GM19023 (cell line): ENCODE results near the gene ANKRD30B.
"Not testable (repeated sequence)": the region's sequence is repeated elsewhere in the genome, so short reads cannot be mapped to it uniquely, and the experiment has no call there.

Experiments used
- ATAC-seq: cut with Tn5 transposase; IDR thresholded peaks from one replicate; pipeline ENCODE4 v1.9.1; 2021; ENCODE audit warnings: mild to moderate bottlenecking, moderate library complexity; ENCODE audit not compliant: unreplicated experiment

The ANKRD30B gene, protein sequence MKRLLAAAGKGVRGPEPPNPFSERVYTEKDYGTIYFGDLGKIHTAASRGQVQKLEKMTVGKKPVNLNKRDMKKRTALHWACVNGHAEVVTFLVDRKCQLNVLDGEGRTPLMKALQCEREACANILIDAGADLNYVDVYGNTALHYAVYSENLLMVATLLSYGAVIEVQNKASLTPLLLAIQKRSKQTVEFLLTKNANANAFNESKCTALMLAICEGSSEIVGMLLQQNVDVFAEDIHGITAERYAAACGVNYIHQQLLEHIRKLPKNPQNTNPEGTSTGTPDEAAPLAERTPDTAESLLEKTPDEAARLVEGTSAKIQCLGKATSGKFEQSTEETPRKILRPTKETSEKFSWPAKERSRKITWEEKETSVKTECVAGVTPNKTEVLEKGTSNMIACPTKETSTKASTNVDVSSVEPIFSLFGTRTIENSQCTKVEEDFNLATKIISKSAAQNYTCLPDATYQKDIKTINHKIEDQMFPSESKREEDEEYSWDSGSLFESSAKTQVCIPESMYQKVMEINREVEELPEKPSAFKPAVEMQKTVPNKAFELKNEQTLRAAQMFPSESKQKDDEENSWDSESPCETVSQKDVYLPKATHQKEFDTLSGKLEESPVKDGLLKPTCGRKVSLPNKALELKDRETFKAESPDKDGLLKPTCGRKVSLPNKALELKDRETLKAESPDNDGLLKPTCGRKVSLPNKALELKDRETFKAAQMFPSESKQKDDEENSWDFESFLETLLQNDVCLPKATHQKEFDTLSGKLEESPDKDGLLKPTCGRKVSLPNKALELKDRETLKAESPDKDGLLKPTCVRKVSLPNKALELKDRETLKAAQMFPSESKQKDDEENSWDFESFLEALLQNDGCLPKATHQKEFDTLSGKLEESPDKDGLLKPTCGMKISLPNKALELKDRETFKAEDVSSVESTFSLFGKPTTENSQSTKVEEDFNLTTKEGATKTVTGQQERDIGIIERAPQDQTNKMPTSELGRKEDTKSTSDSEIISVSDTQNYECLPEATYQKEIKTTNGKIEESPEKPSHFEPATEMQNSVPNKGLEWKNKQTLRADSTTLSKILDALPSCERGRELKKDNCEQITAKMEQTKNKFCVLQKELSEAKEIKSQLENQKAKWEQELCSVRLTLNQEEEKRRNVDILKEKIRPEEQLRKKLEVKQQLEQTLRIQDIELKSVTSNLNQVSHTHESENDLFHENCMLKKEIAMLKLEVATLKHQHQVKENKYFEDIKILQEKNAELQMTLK (N-terminal part only)

DNA sequence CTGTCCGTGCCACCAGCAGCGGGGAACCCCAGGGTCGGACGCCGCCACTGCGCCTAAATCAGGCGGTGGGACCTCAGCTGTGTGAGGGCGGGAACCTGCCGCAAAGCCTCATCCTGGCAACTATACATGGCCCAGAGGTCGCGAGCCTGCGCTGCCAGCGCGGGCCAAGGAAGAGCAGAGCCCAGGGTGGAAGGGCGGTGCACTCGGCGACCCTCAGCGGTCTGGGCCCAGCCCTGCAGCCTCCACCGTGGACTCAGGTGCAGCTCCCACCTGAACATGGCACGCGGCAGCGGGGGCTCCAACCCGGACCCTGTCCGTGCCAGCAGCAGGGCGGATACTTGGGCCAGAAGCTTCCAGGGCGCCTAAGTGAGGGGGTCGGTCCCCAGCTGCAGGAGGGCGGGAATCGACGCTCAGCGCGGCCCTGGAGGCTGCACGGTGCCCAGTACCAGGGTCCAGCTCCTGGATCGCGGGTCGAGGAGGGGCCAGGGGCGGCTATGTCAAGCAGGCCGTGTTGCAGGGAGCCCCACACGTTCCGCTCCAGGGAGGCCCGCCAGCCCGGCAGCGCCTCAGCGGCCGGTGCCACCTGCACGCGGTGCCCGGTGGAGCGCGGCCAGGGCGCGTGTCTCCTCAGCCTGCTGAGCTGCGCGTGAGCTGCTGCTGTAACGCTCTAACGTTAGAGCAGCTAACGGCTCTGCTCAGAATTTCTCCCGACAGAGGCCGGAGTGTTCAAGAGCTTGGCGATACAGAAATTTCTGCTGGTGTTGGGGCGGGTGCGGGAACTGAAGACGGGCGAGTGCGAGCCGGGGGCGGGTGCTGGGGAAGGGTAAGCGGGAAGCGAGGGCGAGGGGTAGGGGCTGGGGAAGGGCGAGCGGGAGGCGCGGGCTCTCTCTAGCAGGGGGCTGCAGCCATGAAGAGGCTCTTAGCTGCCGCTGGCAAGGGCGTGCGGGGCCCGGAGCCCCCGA lies at the start of gene ANKRD30B:
TSS of gene ANKRD30B (plus strand) at position 660 of the 962 bp plus-strand sequence. CDS start at position 908, 248 bp downstream.
- no peak for ATAC-seq

DNA sequence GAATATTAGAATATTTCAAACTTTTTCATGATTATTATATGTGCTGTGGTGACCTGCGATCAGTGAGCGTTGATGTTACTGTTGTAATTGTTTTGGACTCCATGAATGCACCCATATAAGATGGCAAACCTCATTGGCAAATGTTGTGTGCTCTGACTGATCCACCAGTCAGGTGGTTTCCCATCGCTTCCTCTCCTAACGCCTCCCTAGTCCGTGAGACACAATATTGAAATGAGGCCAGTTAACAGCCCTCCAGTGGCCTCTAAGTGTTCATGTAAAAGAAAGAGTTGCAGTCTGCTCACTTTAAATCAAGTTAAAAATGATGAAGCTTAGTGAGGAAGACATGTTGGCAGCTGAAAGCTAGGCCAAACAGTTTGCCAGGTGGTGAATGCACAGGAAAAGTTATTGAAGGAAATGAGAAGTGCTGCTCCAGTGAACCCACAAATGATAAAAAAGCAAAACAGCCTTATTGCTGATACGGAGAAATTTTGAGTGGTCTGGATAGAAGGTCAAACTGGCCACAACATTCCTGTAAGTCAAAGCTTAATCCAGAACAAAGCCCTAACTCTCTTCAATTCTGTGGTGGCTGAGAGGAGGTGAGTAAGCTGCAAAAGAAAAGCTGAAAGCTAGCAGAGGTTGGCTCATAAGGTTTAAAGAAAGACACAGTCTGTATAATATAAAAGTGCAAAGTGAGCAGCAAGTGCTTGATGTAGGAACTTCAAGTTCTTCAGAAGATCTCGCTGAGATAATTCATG lies 46.5 kb upstream of the ANKRD30B start:
- ATAC-seq, result not testable (repeated sequence)

DNA sequence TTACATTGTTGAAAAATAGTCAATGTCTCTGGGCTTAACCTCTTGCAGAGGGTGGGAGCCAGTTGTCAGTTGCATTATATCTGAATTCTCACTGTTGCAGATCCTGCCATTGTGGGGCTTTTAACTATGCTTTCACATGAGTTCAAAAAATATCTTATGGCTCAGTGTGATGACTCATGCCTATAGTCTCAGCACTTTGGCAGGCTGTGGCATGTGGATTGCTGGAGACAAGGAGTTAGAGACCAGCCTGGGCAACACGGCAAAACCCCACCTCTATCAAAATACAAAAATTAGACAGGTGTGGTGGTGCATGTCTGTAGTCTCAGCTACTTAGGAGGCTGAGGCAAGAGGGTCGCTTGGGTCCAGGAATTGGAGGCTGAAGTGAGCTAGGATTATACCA lies 38.2 kb upstream of the ANKRD30B start:
- not testable (repeated sequence) for ATAC-seq

DNA sequence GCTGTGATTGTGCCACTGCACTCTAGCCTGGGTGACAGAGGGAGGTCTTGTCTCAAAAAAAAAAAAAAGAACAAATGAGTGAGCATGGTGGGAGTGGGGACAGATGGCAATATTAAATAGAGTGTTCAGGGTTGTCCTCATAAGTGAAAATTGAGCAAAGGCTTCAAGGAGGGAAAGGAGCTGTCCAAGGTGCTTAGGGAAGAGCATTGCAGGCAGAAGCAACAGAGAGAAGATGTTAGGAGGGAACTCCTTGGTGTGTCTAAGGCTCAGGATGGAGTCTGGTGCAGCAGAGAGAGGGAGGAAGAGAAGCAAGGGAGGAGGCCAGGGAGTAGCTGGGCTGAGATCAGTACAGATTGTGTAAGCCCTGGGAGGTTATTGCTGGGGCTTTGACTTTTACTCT lies 26.4 kb upstream of the ANKRD30B start:
- not testable (repeated sequence) for ATAC-seq

DNA sequence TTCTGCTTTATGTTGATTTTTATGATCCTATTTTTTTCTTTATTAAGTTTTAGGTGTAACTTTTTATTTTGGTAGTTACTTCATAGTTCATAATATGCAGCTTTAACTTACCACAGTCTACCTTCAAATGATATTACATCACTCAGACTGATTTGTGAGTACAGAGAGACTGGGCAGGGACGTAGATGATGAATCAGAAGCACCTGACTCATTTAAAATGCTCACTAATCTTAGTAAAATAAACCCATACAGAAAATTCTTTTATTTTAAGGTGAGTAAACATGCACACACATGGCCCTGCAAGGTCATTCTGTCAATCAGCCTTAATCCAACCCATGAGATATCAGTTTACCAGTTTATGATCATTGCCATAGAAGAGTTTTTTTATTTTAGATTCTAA lies 8.9 kb upstream of the ANKRD30B start:
- ATAC-seq, result not testable (repeated sequence)

DNA sequence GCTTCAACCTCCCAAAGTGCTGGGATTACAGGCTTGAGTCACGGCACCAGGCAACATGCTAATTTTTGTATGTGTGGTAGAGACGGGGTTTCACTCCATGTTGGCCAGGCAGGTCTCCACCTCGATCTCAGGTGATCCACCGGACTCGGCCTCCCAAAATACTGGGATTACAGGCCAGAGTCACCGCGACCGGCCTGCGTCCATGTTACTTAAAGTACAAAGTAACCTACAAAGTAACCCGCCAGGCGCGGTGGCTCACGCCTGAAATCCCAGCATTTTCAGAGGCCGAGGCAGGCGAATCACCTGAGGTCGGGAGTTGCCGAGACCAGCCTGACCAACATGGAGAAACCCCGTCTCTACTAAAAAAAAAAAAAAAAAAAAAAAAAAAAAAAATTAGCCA lies 1.1 kb upstream of the ANKRD30B start:
- ATAC-seq, result no peak

DNA sequence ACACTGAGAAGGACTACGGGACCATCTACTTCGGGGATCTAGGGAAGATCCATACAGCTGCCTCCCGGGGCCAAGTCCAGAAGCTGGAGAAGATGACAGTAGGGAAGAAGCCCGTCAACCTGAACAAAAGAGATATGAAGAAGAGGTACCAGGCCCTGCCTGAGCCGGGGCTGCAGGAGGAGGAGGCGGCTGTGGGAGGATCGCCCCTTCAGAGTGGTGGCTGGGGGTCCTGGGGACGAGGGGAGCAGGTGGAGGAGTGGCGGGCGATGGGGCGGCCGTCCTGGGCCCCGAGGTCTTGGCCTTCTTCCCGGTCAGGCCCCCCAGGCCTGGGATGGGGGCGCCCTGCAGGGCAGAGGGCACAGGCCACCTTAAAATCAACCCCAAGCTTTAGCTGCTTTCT lies 524 bp downstream of the ANKRD30B start:
- no peak for ATAC-seq

DNA sequence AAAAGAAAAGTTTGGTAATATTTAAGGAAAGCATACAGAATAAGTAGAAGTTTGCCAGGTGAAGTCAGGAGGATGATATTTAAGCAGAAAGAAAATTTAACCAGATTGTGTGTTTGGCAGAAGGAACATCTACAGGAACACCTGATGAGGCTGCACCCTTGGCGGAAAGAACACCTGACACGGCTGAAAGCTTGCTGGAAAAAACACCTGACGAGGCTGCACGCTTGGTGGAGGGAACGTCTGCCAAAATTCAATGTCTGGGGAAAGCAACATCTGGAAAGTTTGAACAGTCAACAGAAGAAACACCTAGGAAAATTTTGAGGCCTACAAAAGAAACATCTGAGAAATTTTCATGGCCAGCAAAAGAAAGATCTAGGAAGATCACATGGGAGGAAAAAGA lies 15.6 kb downstream of the ANKRD30B start:
- ATAC-seq, result not testable (repeated sequence)

DNA sequence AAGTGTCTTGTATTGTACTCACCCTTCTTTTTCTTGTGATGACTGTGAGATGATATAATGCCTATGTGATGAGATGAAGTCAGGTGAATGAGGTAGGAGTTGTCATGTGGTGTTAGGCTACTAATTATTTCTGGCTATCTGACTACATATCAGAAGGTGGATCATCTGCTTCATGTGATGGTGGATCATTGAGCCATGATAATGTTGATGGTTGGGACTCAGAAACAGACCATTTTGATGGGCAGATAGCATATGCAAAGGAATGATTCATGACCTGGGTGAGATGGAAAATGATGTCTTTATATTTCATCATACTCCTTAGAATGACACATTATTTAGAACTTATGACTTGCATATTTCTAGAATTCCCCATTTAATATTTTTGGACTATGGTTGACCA lies 19.5 kb downstream of the ANKRD30B start:
- ATAC-seq, result no peak

DNA sequence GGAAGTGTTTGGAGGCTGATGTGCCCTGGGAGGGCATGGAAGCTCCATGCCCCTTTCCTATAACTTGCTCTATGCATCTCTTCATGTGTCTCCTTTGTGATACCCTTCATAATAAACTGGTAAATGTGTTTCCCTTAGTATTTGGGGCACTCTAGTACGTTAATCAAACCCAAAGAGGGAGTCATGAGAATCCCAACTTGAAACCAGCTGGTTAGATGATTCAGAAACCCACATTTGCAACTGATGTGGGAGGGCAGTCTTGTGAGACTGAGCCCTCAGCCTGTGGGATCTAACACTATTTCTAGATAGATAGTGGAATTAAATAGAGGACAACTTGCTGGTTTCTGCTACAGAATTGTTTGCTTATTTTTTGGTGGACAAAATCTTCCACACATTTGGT lies 20.3 kb downstream of the ANKRD30B start:
- ATAC-seq, result no peak

DNA sequence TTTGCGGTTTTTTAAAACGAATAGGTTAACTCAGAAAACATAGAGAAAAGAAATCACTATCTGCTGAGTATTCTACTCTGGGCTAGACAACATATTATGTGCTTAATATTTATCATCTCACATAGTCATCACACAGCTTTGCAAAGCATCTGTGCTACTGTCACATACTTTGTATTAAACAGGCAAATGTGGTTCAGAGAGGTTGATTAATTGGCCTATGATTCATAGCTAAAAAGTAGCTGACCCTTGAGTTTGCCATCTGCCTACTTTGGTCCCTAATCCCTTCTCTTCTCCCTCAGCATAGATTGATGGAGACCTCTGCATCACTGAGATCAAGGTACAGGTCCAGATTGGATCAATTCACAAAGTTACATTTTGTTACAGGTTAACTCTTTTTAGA lies 21.4 kb downstream of the ANKRD30B start:
- no peak for ATAC-seq

DNA sequence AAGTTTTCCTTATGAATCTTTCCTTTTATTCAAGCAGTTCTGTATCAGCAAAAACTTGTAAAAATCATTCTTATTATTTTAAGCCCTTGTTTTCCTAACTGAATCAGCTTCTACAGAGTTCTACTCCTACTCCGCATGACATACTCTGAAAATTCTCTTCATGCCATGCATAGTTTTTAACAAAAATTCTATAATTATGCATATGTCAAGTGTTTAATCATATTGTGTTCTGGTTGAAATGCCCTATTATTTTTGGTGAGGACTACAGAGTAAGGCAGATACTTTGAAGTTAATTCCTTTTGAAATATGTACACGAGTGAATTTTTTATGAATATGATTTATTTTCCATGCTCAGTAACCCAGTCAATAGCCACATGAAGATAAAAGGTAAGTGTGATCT lies 28.8 kb downstream of the ANKRD30B start:
- no peak for ATAC-seq

DNA sequence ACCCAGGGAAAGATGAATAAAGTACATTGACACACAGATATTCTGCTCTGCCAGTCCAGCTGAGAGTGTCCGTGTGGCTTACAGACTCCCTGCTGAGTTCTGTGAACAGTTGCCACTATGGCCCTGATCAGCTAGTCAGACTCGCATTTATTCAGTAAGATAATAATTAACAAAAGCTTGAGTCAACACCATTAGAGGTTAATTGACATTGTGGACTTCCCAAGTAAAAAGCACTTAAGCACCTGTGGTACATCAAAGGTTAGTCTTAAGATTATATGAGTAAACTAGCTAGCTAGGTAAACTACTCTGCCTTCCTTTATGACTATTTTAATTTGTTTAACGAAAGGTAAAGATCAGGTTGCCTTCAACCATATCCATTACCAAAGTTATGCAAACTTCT lies 33.7 kb downstream of the ANKRD30B start:
- ATAC-seq, result no peak

DNA sequence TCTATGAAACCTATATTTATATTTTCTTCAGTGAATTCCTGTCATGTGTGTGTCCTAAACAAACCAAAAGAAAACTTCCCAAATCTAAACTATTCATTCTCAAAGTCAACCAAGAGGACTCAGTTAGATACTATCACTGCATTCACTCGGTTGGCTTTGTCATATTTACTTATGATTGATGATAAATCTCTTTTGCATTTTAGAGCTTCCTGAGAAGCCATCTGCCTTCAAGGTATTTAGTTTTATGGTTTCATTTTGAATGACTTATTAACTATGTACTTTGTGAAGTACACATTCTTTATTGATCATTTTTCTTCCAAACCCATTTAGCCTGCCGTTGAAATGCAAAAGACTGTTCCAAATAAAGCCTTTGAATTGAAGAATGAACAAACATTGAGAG lies 36.2 kb downstream of the ANKRD30B start:
- no peak for ATAC-seq

DNA sequence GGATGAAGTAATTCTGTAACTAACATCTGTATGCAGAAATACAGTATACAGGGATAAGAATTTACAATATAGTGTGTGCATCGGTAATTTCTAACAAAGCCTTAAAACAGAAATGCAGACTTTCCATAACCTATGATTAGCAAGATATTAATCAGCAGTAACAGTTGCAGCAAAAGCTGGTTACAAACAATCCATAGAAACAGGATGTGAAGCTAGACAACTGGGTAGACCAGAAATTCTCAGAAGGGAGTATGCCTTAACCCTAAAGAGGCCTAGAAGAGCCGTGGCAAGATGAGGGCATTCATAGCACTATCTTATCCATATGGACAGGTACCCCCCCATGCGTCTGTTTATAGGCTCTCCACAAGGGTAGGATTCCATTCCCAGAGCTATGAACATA lies 48.9 kb downstream of the ANKRD30B start:
- not testable (repeated sequence) for ATAC-seq

DNA sequence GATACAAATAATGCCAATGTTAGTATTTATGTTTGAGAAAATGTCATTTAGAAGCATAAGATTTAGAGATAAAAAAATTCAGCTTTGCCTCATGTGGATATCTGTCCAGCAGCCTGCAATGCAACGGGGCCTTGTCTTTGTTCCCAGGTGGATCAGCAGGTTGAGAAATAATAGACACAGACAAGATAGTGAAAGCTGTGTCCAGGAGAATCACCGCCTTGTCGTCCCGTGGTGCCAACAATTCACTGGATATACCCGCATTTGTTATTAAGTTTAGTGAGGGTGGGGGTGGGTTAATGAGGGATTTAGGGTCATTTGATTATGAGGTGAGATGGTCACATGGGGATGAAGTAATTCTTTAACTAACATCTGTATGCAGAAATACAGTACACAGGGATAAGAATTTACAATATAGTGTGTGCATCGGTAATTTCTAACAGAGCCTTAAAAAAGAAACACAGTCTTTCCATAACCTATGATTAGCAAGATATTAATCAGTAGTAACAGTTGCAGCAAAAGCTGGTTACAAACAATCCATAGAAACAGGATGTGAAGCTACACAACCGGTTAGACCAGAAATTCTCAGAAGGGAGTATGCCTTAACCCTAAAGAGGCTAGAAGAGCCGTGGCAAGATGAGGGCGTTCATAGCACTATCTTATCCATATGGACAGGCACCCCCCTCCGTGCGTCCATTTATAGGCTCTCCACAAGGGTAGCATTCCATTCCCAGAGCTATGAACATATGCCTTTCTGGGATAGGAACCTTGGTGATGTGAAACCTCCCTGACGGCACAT lies 50.2 kb downstream of the ANKRD30B start:
- not testable (repeated sequence) for ATAC-seq

DNA sequence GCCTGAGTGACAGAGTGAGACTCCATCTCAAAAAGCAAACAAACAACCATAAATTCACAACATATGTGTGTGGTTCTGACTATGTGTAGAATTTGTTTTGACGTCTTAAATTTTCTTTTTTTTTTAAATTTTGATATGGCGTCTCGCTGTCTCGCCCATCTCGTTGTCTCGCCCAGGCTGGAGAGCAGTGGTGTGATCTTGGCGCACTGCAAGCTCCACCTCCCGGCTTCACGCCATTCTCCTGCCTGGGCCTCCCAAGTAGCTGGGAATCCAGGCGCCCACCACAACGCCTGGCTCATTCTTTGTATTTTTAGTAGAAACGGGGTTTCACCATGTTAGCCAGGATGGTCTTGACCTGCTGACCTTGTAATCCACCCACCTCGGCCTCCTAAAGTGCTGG lies 63.1 kb downstream of the ANKRD30B start:
- ATAC-seq, result not testable (repeated sequence)

DNA sequence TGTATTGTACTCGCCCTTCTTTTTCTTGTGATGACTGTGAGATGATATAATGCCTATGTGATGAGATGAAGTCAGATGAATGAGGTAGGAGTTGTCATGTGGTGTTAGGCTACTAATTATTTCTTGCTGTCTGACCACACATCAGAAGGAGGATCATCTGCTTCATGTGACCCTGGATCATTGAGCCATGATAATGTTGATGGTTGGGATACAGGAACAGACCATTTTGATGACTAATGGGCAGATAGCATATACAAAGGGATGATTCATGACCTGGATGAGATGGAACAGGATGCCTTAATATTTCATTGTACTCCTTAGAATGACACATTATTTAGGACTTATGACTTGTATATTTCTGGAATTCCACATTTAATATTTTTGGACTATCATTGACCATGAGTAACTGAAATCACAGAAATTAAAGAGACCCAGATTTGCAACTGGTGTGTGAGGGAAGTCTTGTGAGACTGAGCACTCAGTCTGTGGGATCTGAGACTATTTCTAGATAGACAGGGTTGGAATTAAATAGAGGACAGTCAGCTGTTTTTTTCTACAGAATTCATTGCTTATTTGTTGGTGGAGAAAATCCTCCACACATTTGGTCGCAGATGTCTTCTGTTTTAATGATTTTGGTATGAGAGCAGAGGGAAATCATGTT lies 79.1 kb downstream of the ANKRD30B start:
- ATAC-seq, result not testable (repeated sequence)
